Activated naive CD4-positive, alpha-beta T cell treated with anti-CD3 and anti-CD28 coated beads, Interleukin-2, amount 50 U/mL, for 16 hours (primary cell): ENCODE data around the gene SPINK14.

Experiments used
- DNase-seq: peaks from one replicate; pipeline ENCODE4 v3.0.0-alpha.2; 2020

SPINK14 gene

GRCh38 chr5:148168246-148168645, at the start of gene SPINK14:
SPINK14 (plus strand) TSS chr5:148168546; CDS start chr5:148169733, 1,187 bp downstream.
- DNase-seq: no peak

GRCh38 chr5:148120317-148120716, 48.0 kb upstream of the SPINK14 start:
- no peak for DNase-seq

- DNase-seq: no peak
Measured at GRCh38 chr5:148125641-148126040, 42.7 kb upstream of the SPINK14 start.

- DNase-seq: no peak
Measured at GRCh38 chr5:148135091-148136048, 33.0 kb upstream of the SPINK14 start.

- DNase-seq: no peak
Measured at GRCh38 chr5:148140846-148141245, 27.5 kb upstream of the SPINK14 start.

GRCh38 chr5:148141645-148142044, 26.7 kb upstream of the SPINK14 start:
- no peak for DNase-seq

GRCh38 chr5:148145916-148146315, 22.4 kb upstream of the SPINK14 start:
- DNase-seq: no peak

GRCh38 chr5:148146487-148146886, 21.9 kb upstream of the SPINK14 start:
- DNase-seq: no peak

- no peak for DNase-seq
Measured at GRCh38 chr5:148147415-148147814, 20.9 kb upstream of the SPINK14 start.

- no peak for DNase-seq
Measured at GRCh38 chr5:148151872-148152271, 16.5 kb upstream of the SPINK14 start.

GRCh38 chr5:148152781-148153180, 15.6 kb upstream of the SPINK14 start:
- DNase-seq: no peak

GRCh38 chr5:148156609-148157008, 11.7 kb upstream of the SPINK14 start:
- no peak for DNase-seq

- no peak for DNase-seq
Measured at GRCh38 chr5:148162038-148162437, 6.3 kb upstream of the SPINK14 start.

- DNase-seq: no peak
Measured at GRCh38 chr5:148163345-148163744, 5.0 kb upstream of the SPINK14 start.

GRCh38 chr5:148166550-148167283, 1.6 kb upstream of the SPINK14 start:
- DNase-seq: no peak

GRCh38 chr5:148172377-148172776, 4.0 kb downstream of the SPINK14 start:
- no peak for DNase-seq

GRCh38 chr5:148176480-148176879, 8.1 kb downstream of the SPINK14 start:
- no peak for DNase-seq

GRCh38 chr5:148177207-148177606, 8.9 kb downstream of the SPINK14 start:
- no peak for DNase-seq

- DNase-seq: no peak
Measured at GRCh38 chr5:148179234-148179824, 11.0 kb downstream of the SPINK14 start.

GRCh38 chr5:148186248-148187003, 18.1 kb downstream of the SPINK14 start:
- no peak for DNase-seq

GRCh38 chr5:148191010-148191409, 22.7 kb downstream of the SPINK14 start:
- DNase-seq: no peak

- DNase-seq: no peak
Measured at GRCh38 chr5:148193202-148193601, 24.9 kb downstream of the SPINK14 start.

GRCh38 chr5:148201151-148201550, 32.8 kb downstream of the SPINK14 start:
- no peak for DNase-seq
